Loucy (cell line): Measurements from ENCODE around the gene DIP2A.

Source experiments
- CTCF ChIP-seq: fragments of 200-600 bp; sonication (generic); conservative IDR thresholded peaks from 2 replicates; pipeline ENCODE4 v1.5.1; 2014; ENCODE audit warnings: mild to moderate bottlenecking, antibody characterized with exemption, low read length
- EZH2phosphoT487 ChIP-seq: fragments of 200-600 bp; IDR thresholded peaks from 2 replicates; pipeline ENCODE4 v1.6.1; 2018; ENCODE audit warnings: antibody characterized with exemption, mild to moderate bottlenecking, moderate library complexity, borderline replicate concordance

- TF ChIP-seq CTCF (no peak), EZH2phosphoT487 (no peak)
Measured at GRCh38 chr21:46483300-46484295, 24.9 kb downstream of the DIP2A start.
